K562 (cell line): Measurements from ENCODE around the gene PA2G4. TPM values are rescaled to one million over a fixed set of nuclear protein-coding genes. Genes with fewer than 3 reads are reported as not detected.
A peak's percentile ranks its signal among the peaks of the same experiment; 100 is the strongest.

Source experiments
- ELK1 ChIP-seq: sonication (generic); formaldehyde crosslinking; IDR thresholded peaks from 2 replicates; pipeline ENCODE4 v1.8.1; 2022; ENCODE audit warnings: missing genetic modification reagents
- HCFC1 ChIP-seq: IDR thresholded peaks from 2 replicates; pipeline ENCODE4 v1.6.1; 2012; ENCODE audit warnings: low read depth, low read length, improper control_type of control experiment
- HMG20B ChIP-seq: fragments of 250-450 bp; sonication (Bioruptor Pico); IDR thresholded peaks from 2 replicates; pipeline ENCODE4 v1.5.0; 2021; ENCODE audit warnings: mild to moderate bottlenecking
- MCM2 ChIP-seq: fragments of 450-650 bp; IDR thresholded peaks from 2 replicates; pipeline ENCODE4 v1.6.1; 2017; ENCODE audit warnings: low read depth, mild to moderate bottlenecking
- NR3C1 ChIP-seq: sonication (generic); formaldehyde crosslinking; IDR thresholded peaks from 2 replicates; pipeline ENCODE4 v1.8.1; 2022; ENCODE audit warnings: missing genetic modification reagents
- PHTF2 ChIP-seq: fragments of 250-450 bp; sonication (Bioruptor Pico); IDR thresholded peaks from 2 replicates; pipeline ENCODE4 v1.5.0; 2021; ENCODE audit warnings: mild to moderate bottlenecking
- TAF9B ChIP-seq: fragments of 450-650 bp; IDR thresholded peaks from 2 replicates; pipeline ENCODE4 v1.6.1; 2018; ENCODE audit warnings: mild to moderate bottlenecking; ENCODE audit not compliant: partially characterized antibody
- U2AF2 ChIP-seq: fragments of 200-400 bp; formaldehyde crosslinking; optimal IDR thresholded peaks from 2 replicates; pipeline ENCODE3; 2017; ENCODE audit warnings: low read depth, mild to moderate bottlenecking, low read length
- YBX1 ChIP-seq: fragments of 450-650 bp; IDR thresholded peaks from 2 replicates; pipeline ENCODE4 v1.7.1; 2016; ENCODE audit warnings: mild to moderate bottlenecking
- YY1 ChIP-seq, 3 experiments: IDR thresholded peaks; 2 replicates each; pipeline ENCODE4 v1.6.1; 2011; ENCODE audit warnings: low read length in 2 of 3, mild to moderate bottlenecking in 2 of 3, moderate library complexity in 2 of 3, borderline replicate concordance in 1 of 3, control low read depth in 1 of 3, low read depth in 1 of 3; ENCODE audit not compliant: insufficient read depth in 3 of 3, insufficient replicate concordance in 2 of 3, control insufficient read depth in 1 of 3, insufficient read length in 1 of 3; ENCODE audit errors: extremely low read depth in 1 of 3
- polyA plus RNA-seq, 8 experiments: library from polyadenylated mRNA; depleted of rRNA in 4 of 8; stranded (reverse) in 5 of 8; unstranded in 3 of 8; fragments of >200 nt; fragmentation: Nextera tagmentation in 2 of 8; fragmentation: Illumina TruSeq in 1 of 8; extraction: Ambion mirVana in 2 of 8; extraction: Trizol in 1 of 8; gene quantifications; 2 replicates each; pipeline versions ENCODE4 v1.2.1 to v1.2.3, GENCODE V29; 2011 to 2014; ENCODE audit warnings: inconsistent platforms in 1 of 8, missing spikeins in 1 of 8
- total RNA-seq, 7 experiments: library from RNA; depleted of rRNA in 6 of 7; stranded (reverse); fragments of >200 nt in 6 of 7; fragmentation: Illumina TruSeq in 2 of 7; extraction: Trizol in 2 of 7; gene quantifications; 2 replicates each; pipeline versions ENCODE4 v1.2.1 to v1.2.3, GENCODE V29; 2011 to 2021; ENCODE audit warnings: low replicate concordance in 1 of 7
- TF ChIP-seq, protein P1 (sequence below), 2 experiments: fragments of 450-650 bp in 1 of 2; sonication (generic) in 1 of 2; formaldehyde crosslinking in 1 of 2; IDR thresholded peaks; 2 replicates each; pipeline versions ENCODE4 v1.7.1 to v1.9.0; 2016 to 2022; ENCODE audit warnings: inconsistent platforms in 1 of 2, mild to moderate bottlenecking in 1 of 2, missing genetic modification reagents in 1 of 2
- TF ChIP-seq, protein P2 (sequence below): fragments of 250-450 bp; sonication (Bioruptor Pico); IDR thresholded peaks from 2 replicates; pipeline ENCODE4 v1.5.0; 2021
- TF ChIP-seq, protein P3 (sequence below): sonication (generic); formaldehyde crosslinking; IDR thresholded peaks from 2 replicates; pipeline ENCODE4 v1.4.0; 2020; ENCODE audit warnings: mild to moderate bottlenecking, missing genetic modification reagents

PA2G4 gene
- total and polyA plus RNA-seq, 9 of the 15 experiments (the other 6 are each of a cell fraction or from before 2014, with no cell fraction given), result 230 to 925 (median 638) TPM

DNA sequence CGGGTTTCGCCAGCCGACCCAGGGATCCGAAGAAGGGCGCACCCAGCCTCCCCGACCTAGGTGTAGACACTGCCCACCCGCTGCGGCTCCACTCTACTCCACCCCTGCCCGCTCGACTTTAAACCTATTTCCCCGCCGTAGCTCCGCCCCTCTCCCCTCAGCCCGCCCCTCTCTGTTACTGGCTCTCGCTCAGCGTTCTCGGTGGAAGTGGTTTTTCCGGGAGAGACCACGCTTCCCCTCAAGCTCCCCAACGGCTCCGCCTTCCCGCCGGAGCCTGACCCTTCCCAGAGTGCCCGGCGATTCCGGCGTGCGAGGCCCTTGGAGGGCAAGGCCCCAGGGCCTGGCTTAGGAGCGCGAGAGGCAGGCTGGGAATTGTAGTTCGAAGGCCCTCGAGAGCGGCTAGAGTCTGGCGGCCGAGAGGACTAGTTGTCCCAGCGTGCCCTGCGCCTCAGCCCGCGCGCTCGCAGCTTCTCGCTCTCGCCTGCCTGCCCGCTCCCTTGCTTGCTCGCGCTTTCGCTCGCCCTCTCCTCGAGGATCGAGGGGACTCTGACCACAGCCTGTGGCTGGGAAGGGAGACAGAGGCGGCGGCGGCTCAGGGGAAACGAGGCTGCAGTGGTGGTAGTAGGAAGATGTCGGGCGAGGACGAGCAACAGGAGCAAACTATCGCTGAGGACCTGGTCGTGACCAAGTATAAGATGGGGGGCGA is at the start of gene PA2G4 (continued):
- TF ChIP-seq, protein P1, sequence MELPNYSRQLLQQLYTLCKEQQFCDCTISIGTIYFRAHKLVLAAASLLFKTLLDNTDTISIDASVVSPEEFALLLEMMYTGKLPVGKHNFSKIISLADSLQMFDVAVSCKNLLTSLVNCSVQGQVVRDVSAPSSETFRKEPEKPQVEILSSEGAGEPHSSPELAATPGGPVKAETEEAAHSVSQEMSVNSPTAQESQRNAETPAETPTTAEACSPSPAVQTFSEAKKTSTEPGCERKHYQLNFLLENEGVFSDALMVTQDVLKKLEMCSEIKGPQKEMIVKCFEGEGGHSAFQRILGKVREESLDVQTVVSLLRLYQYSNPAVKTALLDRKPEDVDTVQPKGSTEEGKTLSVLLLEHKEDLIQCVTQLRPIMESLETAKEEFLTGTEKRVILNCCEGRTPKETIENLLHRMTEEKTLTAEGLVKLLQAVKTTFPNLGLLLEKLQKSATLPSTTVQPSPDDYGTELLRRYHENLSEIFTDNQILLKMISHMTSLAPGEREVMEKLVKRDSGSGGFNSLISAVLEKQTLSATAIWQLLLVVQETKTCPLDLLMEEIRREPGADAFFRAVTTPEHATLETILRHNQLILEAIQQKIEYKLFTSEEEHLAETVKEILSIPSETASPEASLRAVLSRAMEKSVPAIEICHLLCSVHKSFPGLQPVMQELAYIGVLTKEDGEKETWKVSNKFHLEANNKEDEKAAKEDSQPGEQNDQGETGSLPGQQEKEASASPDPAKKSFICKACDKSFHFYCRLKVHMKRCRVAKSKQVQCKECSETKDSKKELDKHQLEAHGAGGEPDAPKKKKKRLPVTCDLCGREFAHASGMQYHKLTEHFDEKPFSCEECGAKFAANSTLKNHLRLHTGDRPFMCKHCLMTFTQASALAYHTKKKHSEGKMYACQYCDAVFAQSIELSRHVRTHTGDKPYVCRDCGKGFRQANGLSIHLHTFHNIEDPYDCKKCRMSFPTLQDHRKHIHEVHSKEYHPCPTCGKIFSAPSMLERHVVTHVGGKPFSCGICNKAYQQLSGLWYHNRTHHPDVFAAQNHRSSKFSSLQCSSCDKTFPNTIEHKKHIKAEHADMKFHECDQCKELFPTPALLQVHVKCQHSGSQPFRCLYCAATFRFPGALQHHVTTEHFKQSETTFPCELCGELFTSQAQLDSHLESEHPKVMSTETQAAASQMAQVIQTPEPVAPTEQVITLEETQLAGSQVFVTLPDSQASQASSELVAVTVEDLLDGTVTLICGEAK (IDR thresholded peaks at IDR 0.05), result no peak
- TF ChIP-seq, protein P1 (CRISPR knock-in tag; IDR thresholded peaks at IDR 0.05), result peak; percentile 48; the same call in 1 of the 2 replicates
- no peak for TF ChIP-seq YY1 (IDR thresholded peaks at IDR 0.05; ENCODE audit: borderline replicate concordance in 1 of 3, control insufficient read depth in 1 of 3, extremely low read depth in 1 of 3, insufficient read depth in 3 of 3, insufficient read length in 1 of 3, insufficient replicate concordance in 2 of 3, low read depth in 1 of 3, low read length in 2 of 3)
- no peak for TF ChIP-seq ELK1 (CRISPR knock-in tag)
- TF ChIP-seq, protein P2, sequence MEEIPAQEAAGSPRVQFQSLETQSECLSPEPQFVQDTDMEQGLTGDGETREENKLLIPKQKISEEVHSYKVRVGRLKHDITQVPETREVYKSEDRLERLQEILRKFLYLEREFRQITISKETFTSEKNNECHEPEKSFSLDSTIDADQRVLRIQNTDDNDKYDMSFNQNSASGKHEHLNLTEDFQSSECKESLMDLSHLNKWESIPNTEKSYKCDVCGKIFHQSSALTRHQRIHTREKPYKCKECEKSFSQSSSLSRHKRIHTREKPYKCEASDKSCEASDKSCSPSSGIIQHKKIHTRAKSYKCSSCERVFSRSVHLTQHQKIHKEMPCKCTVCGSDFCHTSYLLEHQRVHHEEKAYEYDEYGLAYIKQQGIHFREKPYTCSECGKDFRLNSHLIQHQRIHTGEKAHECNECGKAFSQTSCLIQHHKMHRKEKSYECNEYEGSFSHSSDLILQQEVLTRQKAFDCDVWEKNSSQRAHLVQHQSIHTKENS (CRISPR knock-in tag), result no peak
- TF ChIP-seq MCM2, result no peak
- TF ChIP-seq HMG20B (CRISPR knock-in tag), result no peak
- no peak for TF ChIP-seq PHTF2 (CRISPR knock-in tag)
- no peak for TF ChIP-seq YBX1
- no peak for TF ChIP-seq NR3C1 (CRISPR knock-in tag)
- TF ChIP-seq, protein P3, sequence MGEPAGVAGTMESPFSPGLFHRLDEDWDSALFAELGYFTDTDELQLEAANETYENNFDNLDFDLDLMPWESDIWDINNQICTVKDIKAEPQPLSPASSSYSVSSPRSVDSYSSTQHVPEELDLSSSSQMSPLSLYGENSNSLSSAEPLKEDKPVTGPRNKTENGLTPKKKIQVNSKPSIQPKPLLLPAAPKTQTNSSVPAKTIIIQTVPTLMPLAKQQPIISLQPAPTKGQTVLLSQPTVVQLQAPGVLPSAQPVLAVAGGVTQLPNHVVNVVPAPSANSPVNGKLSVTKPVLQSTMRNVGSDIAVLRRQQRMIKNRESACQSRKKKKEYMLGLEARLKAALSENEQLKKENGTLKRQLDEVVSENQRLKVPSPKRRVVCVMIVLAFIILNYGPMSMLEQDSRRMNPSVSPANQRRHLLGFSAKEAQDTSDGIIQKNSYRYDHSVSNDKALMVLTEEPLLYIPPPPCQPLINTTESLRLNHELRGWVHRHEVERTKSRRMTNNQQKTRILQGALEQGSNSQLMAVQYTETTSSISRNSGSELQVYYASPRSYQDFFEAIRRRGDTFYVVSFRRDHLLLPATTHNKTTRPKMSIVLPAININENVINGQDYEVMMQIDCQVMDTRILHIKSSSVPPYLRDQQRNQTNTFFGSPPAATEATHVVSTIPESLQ (CRISPR knock-in tag), result peak; percentile 92
- TF ChIP-seq TAF9B, result peak; percentile 54
- peak; percentile 99 for TF ChIP-seq HCFC1
- no peak for TF ChIP-seq U2AF2
